ENCODE results near the gene SELENOS.

SELENOS gene

GRCh38 chr15:101313041-101313761, 35.9 kb upstream of the SELENOS start:
- DNase-seq (ENCODE audit: low read depth, low spot score), result no peak
- no peak overlapping the region for H3K4me3 ChIP-seq (ENCODE audit: low read length)

GRCh38 chr15:101310508-101310907, 33.2 kb upstream of the SELENOS start:
- no peak overlapping the region for H3K4me3 ChIP-seq (ENCODE audit: low read length)

GRCh38 chr15:101310161-101310480, 32.8 kb upstream of the SELENOS start:
- no peak overlapping the region for H3K4me3 ChIP-seq (ENCODE audit: low read length)
- DNase-seq (ENCODE audit: low read depth, low spot score), result no peak

More at GRCh38 chr15:101310508-101310907, 33.2 kb upstream of the SELENOS start:
- DNase-seq (ENCODE audit: low read depth, low spot score), result no peak

GRCh38 chr15:101309436-101310160, 32.3 kb upstream of the SELENOS start:
- H3K4me3 ChIP-seq (ENCODE audit: low read length), result no peak overlapping the region

GRCh38 chr15:101308604-101309435, 31.5 kb upstream of the SELENOS start:
- H3K4me3 ChIP-seq (ENCODE audit: low read length), result no peak overlapping the region
- DNase-seq (ENCODE audit: low read depth, low spot score), result no peak

More at GRCh38 chr15:101309436-101310160, 32.3 kb upstream of the SELENOS start:
- no peak for DNase-seq (ENCODE audit: low read depth, low spot score)

GRCh38 chr15:101307897-101308603, 30.8 kb upstream of the SELENOS start:
- DNase-seq (ENCODE audit: low read depth, low spot score), result no peak
- H3K4me3 ChIP-seq (ENCODE audit: low read length), result no peak overlapping the region

GRCh38 chr15:101307048-101307896, 30.0 kb upstream of the SELENOS start:
- H3K4me3 ChIP-seq (ENCODE audit: low read length), result no peak overlapping the region
- DNase-seq (ENCODE audit: low read depth, low spot score), result peak; percentile 56

- DNase-seq (ENCODE audit: low read depth, low spot score), result no peak
- no peak overlapping the region for H3K4me3 ChIP-seq (ENCODE audit: low read length)
Observed at GRCh38 chr15:101306341-101307047, 29.2 kb upstream of the SELENOS start.

- DNase-seq (ENCODE audit: low read depth, low spot score), result no peak
- no peak overlapping the region for H3K4me3 ChIP-seq (ENCODE audit: low read length)
Observed at GRCh38 chr15:101305820-101306255, 28.6 kb upstream of the SELENOS start.

- DNase-seq (ENCODE audit: low read depth, low spot score), result no peak
- H3K4me3 ChIP-seq (ENCODE audit: low read length), result no peak overlapping the region
Observed at GRCh38 chr15:101303408-101303807, 26.1 kb upstream of the SELENOS start.

- no peak for DNase-seq (ENCODE audit: low read depth, low spot score)
- peak overlapping the region; percentile 64; the same call in 1 of the 2 replicates for H3K4me3 ChIP-seq (ENCODE audit: low read length)
Observed at GRCh38 chr15:101296418-101297405, 19.4 kb upstream of the SELENOS start.

GRCh38 chr15:101295607-101296161, 18.4 kb upstream of the SELENOS start:
- H3K4me3 ChIP-seq (ENCODE audit: low read length), result peak overlapping the region; percentile 64

GRCh38 chr15:101294731-101295606, 17.7 kb upstream of the SELENOS start, which contains the start of gene SNRPA1:
Gene SNRPA1, minus strand, starts transcription at chr15:101295248. Its CDS starts 70 bp downstream, at chr15:101295178.
- DNase-seq (ENCODE audit: low read depth, low spot score), result peak; percentile 87
- H3K4me3 ChIP-seq (ENCODE audit: low read length), result peak within 1 kb of the TSS; percentile 64

More at GRCh38 chr15:101295607-101296161, 18.4 kb upstream of the SELENOS start:
- DNase-seq (ENCODE audit: low read depth, low spot score), result no peak

- peak overlapping the region; percentile 64 for H3K4me3 ChIP-seq (ENCODE audit: low read length)
- DNase-seq (ENCODE audit: low read depth, low spot score), result no peak
Observed at GRCh38 chr15:101293122-101293521, 15.8 kb upstream of the SELENOS start.

- peak; percentile 54 for DNase-seq (ENCODE audit: low read depth, low spot score)
Observed at GRCh38 chr15:101288905-101289513, 11.7 kb upstream of the SELENOS start.

More at GRCh38 chr15:101288905-101289513, 11.7 kb upstream of the SELENOS start:
- no peak overlapping the region for H3K4me3 ChIP-seq (ENCODE audit: low read length)
